HepG2 (cell line): ENCODE data around the gene CEBPA. TPM values are rescaled to one million over a fixed set of nuclear protein-coding genes. Genes with fewer than 3 reads are reported as not detected.

Experiments used
- HMGXB4 ChIP-seq, 2 experiments: sonication (generic) in 1 of 2; formaldehyde crosslinking in 1 of 2; IDR thresholded peaks; 2 replicates each; pipeline versions ENCODE4 v1.4.0 to v1.6.1; 2018 to 2020; ENCODE audit warnings: missing genetic modification reagents in 2 of 2, borderline replicate concordance in 1 of 2, low read depth in 1 of 2, mild to moderate bottlenecking in 1 of 2, missing biosample characterization in 1 of 2
- HOXD1 ChIP-seq: sonication (generic); formaldehyde crosslinking; IDR thresholded peaks from 2 replicates; pipeline ENCODE4 v1.5.0; 2020; ENCODE audit warnings: missing genetic modification reagents
- IRX3 ChIP-seq: sonication (generic); formaldehyde crosslinking; IDR thresholded peaks from 2 replicates; pipeline ENCODE4 v1.8.1; 2023; ENCODE audit warnings: mild to moderate bottlenecking, low read depth, missing genetic modification reagents, borderline replicate concordance
- MED13 ChIP-seq: sonication (generic); formaldehyde crosslinking; IDR thresholded peaks from 2 replicates; pipeline ENCODE4 v1.5.0; 2020; ENCODE audit warnings: missing genetic modification reagents
- MTERF4 ChIP-seq: sonication (generic); formaldehyde crosslinking; IDR thresholded peaks from 2 replicates; pipeline ENCODE4 v1.8.0; 2023; ENCODE audit warnings: mild to moderate bottlenecking, missing genetic modification reagents
- POLR2AphosphoS5 ChIP-seq: IDR thresholded peaks from 2 replicates; pipeline ENCODE4 v1.6.1; 2012; ENCODE audit warnings: low read depth, low read length
- ZBTB46 ChIP-seq: sonication (generic); formaldehyde crosslinking; IDR thresholded peaks from 2 replicates; pipeline ENCODE4 v1.4.0; 2020; ENCODE audit warnings: mild to moderate bottlenecking, missing genetic modification reagents, borderline replicate concordance
- ZEB1 ChIP-seq: IDR thresholded peaks from 2 replicates; pipeline ENCODE4 v1.6.1; 2012; ENCODE audit warnings: mild to moderate bottlenecking, low read depth, inconsistent platforms; ENCODE audit not compliant: insufficient replicate concordance
- ZNF142 ChIP-seq: sonication (generic); formaldehyde crosslinking; IDR thresholded peaks from 2 replicates; pipeline ENCODE4 v1.4.0; 2020; ENCODE audit warnings: missing genetic modification reagents
- ZNF143 ChIP-seq: sonication (generic); formaldehyde crosslinking; IDR thresholded peaks from 2 replicates; pipeline ENCODE4 v1.4.0; 2020; ENCODE audit warnings: missing genetic modification reagents
- ZNF414 ChIP-seq: sonication (generic); formaldehyde crosslinking; IDR thresholded peaks from 2 replicates; pipeline ENCODE4 v1.5.0; 2020; ENCODE audit warnings: missing genetic modification reagents
- ZNF446 ChIP-seq: sonication (generic); formaldehyde crosslinking; IDR thresholded peaks from 2 replicates; pipeline ENCODE4 v1.5.0; 2020; ENCODE audit warnings: mild to moderate bottlenecking, missing genetic modification reagents
- ZNF572 ChIP-seq: sonication (generic); formaldehyde crosslinking; IDR thresholded peaks from 2 replicates; pipeline ENCODE4 v1.5.1; 2020; ENCODE audit warnings: mild to moderate bottlenecking, missing genetic modification reagents
- ZNF704 ChIP-seq: sonication (generic); formaldehyde crosslinking; IDR thresholded peaks from 2 replicates; pipeline ENCODE4 v1.8.1; 2023; ENCODE audit warnings: mild to moderate bottlenecking, inconsistent platforms, moderate library complexity, missing genetic modification reagents, borderline replicate concordance
- polyA plus RNA-seq, 8 experiments: library from polyadenylated mRNA; depleted of rRNA in 3 of 8; stranded (reverse) in 7 of 8; unstranded in 1 of 8; fragments of >200 nt; fragmentation: Illumina TruSeq in 4 of 8; extraction: Trizol in 4 of 8; gene quantifications; 2 replicates each; pipeline versions ENCODE4 v1.2.1 to v1.2.3, GENCODE V29; 2011 to 2016; ENCODE audit warnings: low read depth in 4 of 8, missing spikeins in 1 of 8, mixed read lengths in 1 of 8; ENCODE audit not compliant: insufficient read depth in 1 of 8
- total RNA-seq, 5 experiments: library from RNA; depleted of rRNA; stranded (reverse); fragments of >200 nt; fragmentation: Illumina TruSeq; extraction: Trizol; gene quantifications; 2 replicates each; pipeline ENCODE4 v1.2.3, GENCODE V29; 2016; ENCODE audit warnings: low read depth in 1 of 5

Gene CEBPA
- total and polyA plus RNA-seq, 2 of the 13 experiments (the other 11 are each of a cell fraction or from before 2014, with no cell fraction given) = 24.8 to 103 TPM

- TF ChIP-seq ZNF446 (CRISPR knock-in tag) (peak; percentile 70; the same call in 1 of the 2 replicates), ZNF704 (CRISPR knock-in tag) (no peak), ZNF143 (CRISPR knock-in tag) (0 out of 2 replicates have a peak, but pooled peaks have one; percentile 1), IRX3 (CRISPR knock-in tag) (peak; percentile 93), ZNF142 (peak; percentile 63), ZEB1 (no peak), MTERF4 (CRISPR knock-in tag) (no peak), HMGXB4 (CRISPR knock-in tag; IDR thresholded peaks at IDR 0.05; ENCODE audit: borderline replicate concordance in 1 of 2, low read depth in 1 of 2) (peak; percentile 43 to 81; a peak in 3 of 4 replicates), ZNF414 (CRISPR knock-in tag) (0 out of 2 replicates have a peak, but pooled peaks have one; percentile 2), HOXD1 (CRISPR knock-in tag) (peak; percentile 13; the same call in 1 of the 2 replicates), MED13 (CRISPR knock-in tag) (peak; percentile 77; the same call in 1 of the 2 replicates), ZBTB46 (CRISPR knock-in tag) (no peak), POLR2AphosphoS5 (peak; percentile 96), ZNF572 (CRISPR knock-in tag) (no peak)
These were observed at the start of gene CEBPA (continued) for GRCh38 chr19:33302175-33302973.
